Neural progenitor cell (in vitro differentiated cells): ENCODE data around the gene SNX8. TPM values are rescaled to one million over a fixed set of nuclear protein-coding genes. Genes with fewer than 3 reads are reported as not detected.

Source experiments
- DNase-seq: peaks from one replicate; pipeline ENCODE4 v3.0.0-alpha.2; 2016; ENCODE audit warnings: low spot score
- H2AFZ ChIP-seq: fragments of 200-600 bp; sonication (generic); replicated peaks from 2 replicates; pipeline ENCODE4 v1.6.1; 2016; ENCODE audit warnings: antibody characterized with exemption
- H3F3A ChIP-seq: fragments of 200-600 bp; sonication (generic); 2 replicates; pipeline ENCODE4 v1.6.1; 2016; ENCODE audit warnings: antibody characterized with exemption, low read depth
- H3K27ac ChIP-seq: fragments of 200-600 bp; sonication (generic); 2 replicates; pipeline ENCODE4 v1.5.1; 2016; ENCODE audit warnings: mild to moderate bottlenecking
- H3K27me3 ChIP-seq: fragments of 200-600 bp; sonication (generic); 2 replicates; pipeline ENCODE4 v1.6.1; 2016; ENCODE audit warnings: mild to moderate bottlenecking, moderate library complexity
- H3K36me3 ChIP-seq: fragments of 200-600 bp; sonication (generic); 2 replicates; pipeline ENCODE4 v1.5.1; 2016
- H3K4me1 ChIP-seq: fragments of 200-600 bp; sonication (generic); 2 replicates; pipeline ENCODE4 v1.6.1; 2016; ENCODE audit warnings: mixed run types
- H3K4me2 ChIP-seq: fragments of 200-600 bp; sonication (generic); 2 replicates; pipeline ENCODE4 v1.6.1; 2016
- H3K4me3 ChIP-seq: fragments of 200-600 bp; sonication (generic); 2 replicates; pipeline ENCODE4 v1.5.1; 2016
- H3K79me2 ChIP-seq: fragments of 200-600 bp; sonication (generic); 2 replicates; pipeline ENCODE4 v1.6.1; 2016; ENCODE audit warnings: low read depth
- H3K9ac ChIP-seq: fragments of 200-600 bp; sonication (generic); 2 replicates; pipeline ENCODE4 v1.6.1; 2016
- H3K9me3 ChIP-seq: fragments of 200-600 bp; sonication (generic); 2 replicates; pipeline ENCODE4 v1.5.1; 2016; ENCODE audit warnings: low read depth
- H4K20me1 ChIP-seq: fragments of 200-600 bp; sonication (generic); 2 replicates; pipeline ENCODE4 v1.6.1; 2016; ENCODE audit warnings: low read depth
- H3K27ac Mint-ChIP-seq: 3 replicates; pipeline ENCODE4 v1.8.0; 2021; ENCODE audit warnings: mixed read lengths
- H3K27me3 Mint-ChIP-seq: 2 replicates; pipeline ENCODE4 v1.8.0; 2022; ENCODE audit warnings: low read depth, mild to moderate bottlenecking, inconsistent platforms, moderate library complexity, mixed read lengths; ENCODE audit not compliant: insufficient read depth
- H3K36me3 Mint-ChIP-seq: 3 replicates; pipeline ENCODE4 v1.8.0; 2021; ENCODE audit warnings: mixed read lengths
- H3K4me1 Mint-ChIP-seq: 3 replicates; pipeline ENCODE4 v1.8.0; 2021; ENCODE audit warnings: mixed read lengths
- H3K4me3 Mint-ChIP-seq: 3 replicates; pipeline ENCODE4 v1.8.0; 2021; ENCODE audit warnings: mild to moderate bottlenecking, moderate library complexity, mixed read lengths
- H3K9me3 Mint-ChIP-seq: 3 replicates; pipeline ENCODE4 v1.8.0; 2020; ENCODE audit warnings: mixed read lengths
- CTCF ChIP-seq: fragments of 200-600 bp; sonication (generic); IDR thresholded peaks from 2 replicates; pipeline ENCODE4 v1.5.1; 2017; ENCODE audit warnings: antibody characterized with exemption, mild to moderate bottlenecking
- EZH2 ChIP-seq: fragments of 200-600 bp; sonication (generic); IDR thresholded peaks from 2 replicates; pipeline ENCODE4 v1.6.1; 2017; ENCODE audit warnings: antibody characterized with exemption, mild to moderate bottlenecking, moderate library complexity
- EZH2phosphoT487 ChIP-seq: fragments of 200-600 bp; sonication (generic); IDR thresholded peaks from 2 replicates; pipeline ENCODE4 v1.6.1; 2017; ENCODE audit warnings: antibody characterized with exemption
- total RNA-seq: library from RNA; depleted of rRNA; stranded (reverse); fragments of >200 nt; gene quantifications from 2 replicates; pipeline ENCODE4 v1.2.3, GENCODE V29; 2015; ENCODE audit warnings: low replicate concordance

Gene SNX8
- total RNA-seq, 1 donor from 2014 or later, result 3.6 TPM

GRCh38 chr7:2209961-2210323 lies 104.3 kb downstream of the SNX8 start:
- no peaks in the 10 kb centered on the region for H3K36me3 ChIP-seq
- no peaks in the 10 kb centered on the region for H3K9me3 Mint-ChIP-seq
- H4K20me1 ChIP-seq, result peaks cover 15% of the 10 kb centered on the region
- H3K36me3 Mint-ChIP-seq, result peaks cover 27% of the 10 kb centered on the region
- no peaks in the 10 kb centered on the region for H3K4me1 Mint-ChIP-seq
- TF ChIP-seq EZH2, result no peak
- H3K27ac ChIP-seq, result no peak overlapping the region
- H3K27me3 ChIP-seq, result no peaks in the 10 kb centered on the region
- H3K27me3 Mint-ChIP-seq, result peaks cover 3% of the 10 kb centered on the region
- no peak overlapping the region for H2AFZ ChIP-seq
- H3F3A ChIP-seq, result no peaks in the 10 kb centered on the region
- H3K27ac Mint-ChIP-seq, result no peak overlapping the region
- DNase-seq, result no peak
- no peak overlapping the region for H3K4me3 ChIP-seq
- H3K4me3 Mint-ChIP-seq, result no peak overlapping the region
- H3K79me2 ChIP-seq, result no peaks in the 10 kb centered on the region
- no peak overlapping the region for H3K9ac ChIP-seq
- no peaks in the 10 kb centered on the region for H3K4me1 ChIP-seq
- no peaks in the 10 kb centered on the region for H3K9me3 ChIP-seq
- no peak overlapping the region for H3K4me2 ChIP-seq

GRCh38 chr7:2209146-2209960 lies 104.9 kb downstream of the SNX8 start:
- H2AFZ ChIP-seq, result no peak overlapping the region
- Mint-ChIP-seq H3K27ac (no peak overlapping the region), H3K9me3 (no peaks in the 10 kb centered on the region), H3K27me3 (peaks cover 3% of the 10 kb centered on the region), H3K4me1 (peaks cover 2% of the 10 kb centered on the region), H3K4me3 (peak overlapping the region; percentile 64), H3K36me3 (peaks cover 27% of the 10 kb centered on the region)
- no peak overlapping the region for H3K27ac ChIP-seq
- no peaks in the 10 kb centered on the region for H3K27me3 ChIP-seq
- no peak overlapping the region for H3K4me2 ChIP-seq
- H4K20me1 ChIP-seq, result peaks cover 16% of the 10 kb centered on the region
- H3F3A ChIP-seq, result no peaks in the 10 kb centered on the region
- H3K4me3 ChIP-seq, result no peak overlapping the region
- H3K4me1 ChIP-seq, result no peaks in the 10 kb centered on the region
- H3K9ac ChIP-seq, result no peak overlapping the region
- H3K36me3 ChIP-seq, result no peaks in the 10 kb centered on the region
- H3K9me3 ChIP-seq, result no peaks in the 10 kb centered on the region
- peak; percentile 86 for DNase-seq
- TF ChIP-seq EZH2phosphoT487, result no peak
- no peak for TF ChIP-seq EZH2
- peak; percentile 76 for TF ChIP-seq CTCF
- H3K79me2 ChIP-seq, result no peaks in the 10 kb centered on the region

- H3K4me1 ChIP-seq, result no peaks in the 10 kb centered on the region
- peaks cover 23% of the 10 kb centered on the region for H4K20me1 ChIP-seq
- TF ChIP-seq EZH2phosphoT487 (no peak), EZH2 (no peak), CTCF (no peak)
- no peaks in the 10 kb centered on the region for H3F3A ChIP-seq
- Mint-ChIP-seq H3K27ac (no peak overlapping the region), H3K36me3 (peaks cover 22% of the 10 kb centered on the region), H3K4me1 (peaks cover 9% of the 10 kb centered on the region), H3K9me3 (no peaks in the 10 kb centered on the region), H3K4me3 (peak overlapping the region; percentile 64), H3K27me3 (no peaks in the 10 kb centered on the region)
- H3K27me3 ChIP-seq, result no peaks in the 10 kb centered on the region
- H3K9ac ChIP-seq, result no peak overlapping the region
- H3K27ac ChIP-seq, result no peak overlapping the region
- H3K36me3 ChIP-seq, result no peaks in the 10 kb centered on the region
- no peak overlapping the region for H3K4me3 ChIP-seq
- no peak for DNase-seq
- no peak overlapping the region for H2AFZ ChIP-seq
- no peak overlapping the region for H3K4me2 ChIP-seq
- no peaks in the 10 kb centered on the region for H3K9me3 ChIP-seq
- no peaks in the 10 kb centered on the region for H3K79me2 ChIP-seq
Measured at GRCh38 chr7:2208712-2209111, 105.5 kb downstream of the SNX8 start.
